Measurements from ENCODE around the gene DISP2.

Gene DISP2

GRCh38 chr15:40317580-40317979 lies 40.4 kb upstream of the DISP2 start:
- Histone ChIP-seq H3K4me3 (ENCODE audit: low read length in 2 of 2) (no peak overlapping the region), H3K9ac (ENCODE audit: low read length in 2 of 2) (no peak overlapping the region), H3K27ac (ENCODE audit: low read length) (no peak overlapping the region), H3K36me3 (ENCODE audit: control insufficient read depth in 2 of 2, insufficient read depth in 2 of 2, low read length in 2 of 2) (no peaks in the 10 kb centered on the region), H3K4me1 (ENCODE audit: control insufficient read depth, insufficient read depth, low read length) (peaks cover 12% of the 10 kb centered on the region), H3K27me3 (ENCODE audit: control insufficient read depth in 1 of 2, insufficient read depth in 2 of 2, low read length in 2 of 2) (peaks cover 0 to 2% of the 10 kb centered on the region in 2 donors), H3K9me3 (ENCODE audit: control insufficient read depth in 2 of 2, low read length in 2 of 2) (no peaks in the 10 kb centered on the region)

GRCh38 chr15:40320409-40320808 lies 37.6 kb upstream of the DISP2 start:
- no peaks in the 10 kb centered on the region for H3K9me3 ChIP-seq (ENCODE audit: control insufficient read depth in 2 of 2, low read length in 2 of 2)
- peak overlapping the region in 1 of 2 donors; percentile 13 for H3K9ac ChIP-seq (ENCODE audit: low read length in 2 of 2)
- peaks cover 0 to 2% of the 10 kb centered on the region in 2 donors for H3K27me3 ChIP-seq (ENCODE audit: control insufficient read depth in 1 of 2, insufficient read depth in 2 of 2, low read length in 2 of 2)
- H3K4me1 ChIP-seq (ENCODE audit: control insufficient read depth, insufficient read depth, low read length): peaks cover 21% of the 10 kb centered on the region
- H3K4me3 ChIP-seq (ENCODE audit: low read length in 2 of 2): no peak overlapping the region
- peak overlapping the region; percentile 4 for H3K27ac ChIP-seq (ENCODE audit: low read length)
- H3K36me3 ChIP-seq (ENCODE audit: control insufficient read depth in 2 of 2, insufficient read depth in 2 of 2, low read length in 2 of 2): peaks cover 0 to 2% of the 10 kb centered on the region in 2 donors

- no peak overlapping the region for H3K9ac ChIP-seq (ENCODE audit: low read length in 2 of 2)
- H3K4me3 ChIP-seq (ENCODE audit: low read length in 2 of 2): no peak overlapping the region
- H3K4me1 ChIP-seq (ENCODE audit: control insufficient read depth, insufficient read depth, low read length): peaks cover 26% of the 10 kb centered on the region
- H3K27me3 ChIP-seq (ENCODE audit: control insufficient read depth in 1 of 2, insufficient read depth in 2 of 2, low read length in 2 of 2): peaks cover 0 to 2% of the 10 kb centered on the region in 2 donors
- H3K9me3 ChIP-seq (ENCODE audit: control insufficient read depth in 2 of 2, low read length in 2 of 2): no peaks in the 10 kb centered on the region
- peak overlapping the region; percentile 4 for H3K27ac ChIP-seq (ENCODE audit: low read length)
- H3K36me3 ChIP-seq (ENCODE audit: control insufficient read depth in 2 of 2, insufficient read depth in 2 of 2, low read length in 2 of 2): peaks cover 0 to 2% of the 10 kb centered on the region in 2 donors
These were observed 37.1 kb upstream of the DISP2 start for GRCh38 chr15:40320931-40321371.

- Histone ChIP-seq H3K36me3 (ENCODE audit: control insufficient read depth in 2 of 2, insufficient read depth in 2 of 2, low read length in 2 of 2) (peaks cover 4 to 5% of the 10 kb centered on the region in 2 donors), H3K4me3 (ENCODE audit: low read length in 2 of 2) (peak overlapping the region; percentile 54 to 86), H3K4me1 (ENCODE audit: control insufficient read depth, insufficient read depth, low read length) (peaks cover 41% of the 10 kb centered on the region), H3K9me3 (ENCODE audit: control insufficient read depth in 2 of 2, low read length in 2 of 2) (no peaks in the 10 kb centered on the region), H3K27ac (ENCODE audit: low read length) (peak overlapping the region; percentile 99), H3K9ac (ENCODE audit: low read length in 2 of 2) (peak overlapping the region; percentile 70 to 89), H3K27me3 (ENCODE audit: control insufficient read depth in 1 of 2, insufficient read depth in 2 of 2, low read length in 2 of 2) (no peaks in the 10 kb centered on the region)
These were observed 35.3 kb upstream of the DISP2 start for GRCh38 chr15:40322531-40323238.

GRCh38 chr15:40323239-40323952 lies 34.6 kb upstream of the DISP2 start, which contains the start of gene INAFM2:
Gene INAFM2, plus strand, starts transcription at chr15:40323692. Its CDS starts 364 bp downstream, at chr15:40324056.
- Histone ChIP-seq H3K9ac (ENCODE audit: low read length in 2 of 2) (peak within 1 kb of the TSS; percentile 76 to 96), H3K27ac (ENCODE audit: low read length) (peak within 1 kb of the TSS; percentile 99), H3K9me3 (ENCODE audit: control insufficient read depth in 2 of 2, low read length in 2 of 2) (no peaks in the 10 kb centered on the region), H3K4me3 (ENCODE audit: low read length in 2 of 2) (peak within 1 kb of the TSS; percentile 84 to 86), H3K27me3 (ENCODE audit: control insufficient read depth in 1 of 2, insufficient read depth in 2 of 2, low read length in 2 of 2) (no peaks in the 10 kb centered on the region), H3K36me3 (ENCODE audit: control insufficient read depth in 2 of 2, insufficient read depth in 2 of 2, low read length in 2 of 2) (peaks cover 4 to 5% of the 10 kb centered on the region in 2 donors), H3K4me1 (ENCODE audit: control insufficient read depth, insufficient read depth, low read length) (peaks cover 45% of the 10 kb centered on the region)

GRCh38 chr15:40323953-40324937 lies 33.8 kb upstream of the DISP2 start:
- peak overlapping the region; percentile 99 for H3K27ac ChIP-seq (ENCODE audit: low read length)
- H3K9me3 ChIP-seq (ENCODE audit: control insufficient read depth in 2 of 2, low read length in 2 of 2): no peaks in the 10 kb centered on the region
- peak overlapping the region; percentile 76 to 96 for H3K9ac ChIP-seq (ENCODE audit: low read length in 2 of 2)
- H3K4me3 ChIP-seq (ENCODE audit: low read length in 2 of 2): peak overlapping the region; percentile 84 to 86
- peaks cover 4 to 5% of the 10 kb centered on the region in 2 donors for H3K36me3 ChIP-seq (ENCODE audit: control insufficient read depth in 2 of 2, insufficient read depth in 2 of 2, low read length in 2 of 2)
- no peaks in the 10 kb centered on the region for H3K27me3 ChIP-seq (ENCODE audit: control insufficient read depth in 1 of 2, insufficient read depth in 2 of 2, low read length in 2 of 2)
- H3K4me1 ChIP-seq (ENCODE audit: control insufficient read depth, insufficient read depth, low read length): peaks cover 53% of the 10 kb centered on the region

- peaks cover 4 to 5% of the 10 kb centered on the region in 2 donors for H3K36me3 ChIP-seq (ENCODE audit: control insufficient read depth in 2 of 2, insufficient read depth in 2 of 2, low read length in 2 of 2)
- no peaks in the 10 kb centered on the region for H3K27me3 ChIP-seq (ENCODE audit: control insufficient read depth in 1 of 2, insufficient read depth in 2 of 2, low read length in 2 of 2)
- H3K4me1 ChIP-seq (ENCODE audit: control insufficient read depth, insufficient read depth, low read length): peaks cover 63% of the 10 kb centered on the region
- no peaks in the 10 kb centered on the region for H3K9me3 ChIP-seq (ENCODE audit: control insufficient read depth in 2 of 2, low read length in 2 of 2)
- peak overlapping the region; percentile 76 to 96 for H3K9ac ChIP-seq (ENCODE audit: low read length in 2 of 2)
- peak overlapping the region; percentile 99 for H3K27ac ChIP-seq (ENCODE audit: low read length)
- peak overlapping the region; percentile 84 to 86 for H3K4me3 ChIP-seq (ENCODE audit: low read length in 2 of 2)
These were observed 32.8 kb upstream of the DISP2 start for GRCh38 chr15:40325188-40325587.

- peak overlapping the region; percentile 84 to 86 for H3K4me3 ChIP-seq (ENCODE audit: low read length in 2 of 2)
- H3K27ac ChIP-seq (ENCODE audit: low read length): peak overlapping the region; percentile 99
- H3K27me3 ChIP-seq (ENCODE audit: control insufficient read depth in 1 of 2, insufficient read depth in 2 of 2, low read length in 2 of 2): no peaks in the 10 kb centered on the region
- no peaks in the 10 kb centered on the region for H3K9me3 ChIP-seq (ENCODE audit: control insufficient read depth in 2 of 2, low read length in 2 of 2)
- peak overlapping the region; percentile 76 to 96 for H3K9ac ChIP-seq (ENCODE audit: low read length in 2 of 2)
- H3K36me3 ChIP-seq (ENCODE audit: control insufficient read depth in 2 of 2, insufficient read depth in 2 of 2, low read length in 2 of 2): peaks cover 4 to 5% of the 10 kb centered on the region in 2 donors
- peaks cover 66% of the 10 kb centered on the region for H3K4me1 ChIP-seq (ENCODE audit: control insufficient read depth, insufficient read depth, low read length)
These were observed 32.3 kb upstream of the DISP2 start for GRCh38 chr15:40325700-40326099.

- peak overlapping the region; percentile 84 to 86 for H3K4me3 ChIP-seq (ENCODE audit: low read length in 2 of 2)
- no peaks in the 10 kb centered on the region for H3K27me3 ChIP-seq (ENCODE audit: control insufficient read depth in 1 of 2, insufficient read depth in 2 of 2, low read length in 2 of 2)
- peak overlapping the region; percentile 99 for H3K27ac ChIP-seq (ENCODE audit: low read length)
- H3K9me3 ChIP-seq (ENCODE audit: control insufficient read depth in 2 of 2, low read length in 2 of 2): no peaks in the 10 kb centered on the region
- H3K9ac ChIP-seq (ENCODE audit: low read length in 2 of 2): peak overlapping the region; percentile 76 to 96
- H3K36me3 ChIP-seq (ENCODE audit: control insufficient read depth in 2 of 2, insufficient read depth in 2 of 2, low read length in 2 of 2): peaks cover 4 to 7% of the 10 kb centered on the region in 2 donors
- H3K4me1 ChIP-seq (ENCODE audit: control insufficient read depth, insufficient read depth, low read length): peaks cover 74% of the 10 kb centered on the region
These were observed 30.6 kb upstream of the DISP2 start for GRCh38 chr15:40327457-40327856.

- Histone ChIP-seq H3K9ac (ENCODE audit: low read length in 2 of 2) (peak overlapping the region; percentile 76 to 96), H3K27me3 (ENCODE audit: control insufficient read depth in 1 of 2, insufficient read depth in 2 of 2, low read length in 2 of 2) (no peaks in the 10 kb centered on the region), H3K36me3 (ENCODE audit: control insufficient read depth in 2 of 2, insufficient read depth in 2 of 2, low read length in 2 of 2) (peaks cover 4 to 7% of the 10 kb centered on the region in 2 donors), H3K9me3 (ENCODE audit: control insufficient read depth in 2 of 2, low read length in 2 of 2) (no peaks in the 10 kb centered on the region), H3K4me3 (ENCODE audit: low read length in 2 of 2) (peak overlapping the region; percentile 84 to 86), H3K4me1 (ENCODE audit: control insufficient read depth, insufficient read depth, low read length) (peaks cover 73% of the 10 kb centered on the region), H3K27ac (ENCODE audit: low read length) (peak overlapping the region; percentile 99)
These were observed 29.8 kb upstream of the DISP2 start for GRCh38 chr15:40328176-40328575.
